GM21619 (cell line): ENCODE results near the gene MUC22.
"Not testable (repeated sequence)": the region's sequence is repeated elsewhere in the genome, so short reads cannot be mapped to it uniquely, and the experiment has no call there.

ENCODE experiments used
- ATAC-seq: cut with Tn5 transposase; IDR thresholded peaks from one replicate; pipeline ENCODE4 v1.9.1; 2021; ENCODE audit not compliant: unreplicated experiment

Gene MUC22

GRCh38 chr6:30997301-30997700 is 13.0 kb upstream of the MUC22 start:
- ATAC-seq: no peak

DNA sequence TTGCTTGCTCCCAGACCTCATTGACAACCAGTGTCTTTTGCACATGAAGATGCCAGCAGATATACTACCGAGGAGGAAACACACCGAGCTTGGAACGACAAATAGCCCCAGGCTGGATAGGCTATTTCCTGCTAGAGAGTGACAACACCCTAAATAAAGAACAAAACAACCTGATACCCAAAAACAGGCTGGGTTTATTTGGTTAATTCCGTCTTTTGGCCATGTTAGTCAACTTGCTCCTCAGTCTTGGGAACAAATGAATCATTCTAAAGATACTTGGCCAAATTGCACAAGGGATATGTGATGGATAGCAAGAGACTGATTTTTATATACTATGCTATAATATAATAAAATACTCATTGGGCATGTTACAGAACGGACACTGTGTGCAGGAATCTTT is 11.5 kb upstream of the MUC22 start:
- ATAC-seq: no peak

- not testable (repeated sequence) for ATAC-seq
Measured at GRCh38 chr6:31000067-31000860, 10.0 kb upstream of the MUC22 start.

DNA sequence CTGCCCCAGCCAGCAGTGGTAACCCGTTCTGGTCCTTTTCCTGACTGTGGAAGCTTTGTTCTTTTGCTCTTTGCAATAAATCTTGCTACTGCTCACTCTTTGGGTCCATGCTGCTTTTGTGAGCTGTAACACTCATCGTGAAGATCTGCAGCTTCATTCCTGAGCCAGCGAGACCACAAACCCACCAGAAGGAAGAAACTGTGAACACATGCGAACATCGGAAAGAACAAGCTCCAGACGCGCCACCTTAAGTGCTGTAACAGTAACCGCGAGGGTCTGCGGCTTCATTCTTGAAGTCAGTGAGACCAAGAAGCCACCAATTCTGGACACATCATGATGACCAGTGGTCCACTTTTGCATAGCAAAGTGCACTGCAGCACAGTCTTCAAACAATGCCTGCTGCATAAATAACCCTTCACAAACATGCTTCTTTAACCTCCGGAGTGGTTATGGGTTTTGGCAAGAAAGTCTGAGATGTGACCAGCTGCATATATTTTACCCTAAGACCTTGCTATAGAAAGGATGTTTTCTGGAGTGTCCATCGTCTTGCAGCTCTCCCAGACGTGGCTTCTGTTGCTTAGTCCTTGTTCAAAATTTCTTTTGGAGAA is 8.9 kb upstream of the MUC22 start:
- ATAC-seq: no peak

- no peak for ATAC-seq
Measured at GRCh38 chr6:31002471-31002870, 7.8 kb upstream of the MUC22 start.

DNA sequence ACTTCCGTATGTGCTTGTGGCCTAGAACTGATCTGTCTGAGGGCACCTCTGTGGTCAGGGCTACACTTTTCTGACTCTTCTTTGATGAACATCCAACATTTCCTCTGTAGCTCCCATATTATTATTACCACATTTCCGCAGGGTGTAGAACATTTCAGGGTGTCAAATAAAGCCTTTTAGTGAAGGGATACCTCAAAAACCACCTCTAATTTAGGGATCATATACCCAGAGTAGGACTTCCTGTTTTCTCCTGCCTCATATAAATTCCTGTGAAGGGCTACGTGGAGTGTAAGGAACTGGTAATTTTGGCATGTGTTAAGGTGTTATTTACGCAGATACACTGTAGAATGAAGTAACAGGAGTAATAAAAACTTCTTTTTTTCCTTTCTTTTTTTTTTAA is 5.5 kb upstream of the MUC22 start:
- no peak for ATAC-seq

GRCh38 chr6:31005249-31006020 is 4.8 kb upstream of the MUC22 start:
- no peak for ATAC-seq

- no peak for ATAC-seq
Measured at GRCh38 chr6:31007694-31008093, 2.6 kb upstream of the MUC22 start.

DNA sequence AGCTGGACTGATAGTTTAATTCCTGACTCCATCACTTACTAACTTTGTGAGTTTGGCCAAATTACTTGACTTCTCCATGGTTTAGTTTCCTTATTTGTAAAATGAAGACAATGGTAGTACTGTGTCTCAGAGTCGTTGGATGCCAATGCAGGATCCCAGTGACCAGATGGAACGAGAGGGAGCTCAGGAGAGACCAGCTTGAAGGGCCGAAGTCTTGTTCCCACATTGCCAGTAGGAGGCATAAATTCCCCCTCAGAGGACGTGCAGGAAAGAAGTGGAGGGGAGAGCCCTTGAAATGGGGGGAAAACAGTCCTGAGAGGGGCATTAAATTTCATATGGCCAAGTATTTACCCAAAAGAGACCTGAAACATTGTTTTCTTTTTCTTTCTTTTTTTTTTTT is 2.1 kb upstream of the MUC22 start:
- ATAC-seq: no peak

DNA sequence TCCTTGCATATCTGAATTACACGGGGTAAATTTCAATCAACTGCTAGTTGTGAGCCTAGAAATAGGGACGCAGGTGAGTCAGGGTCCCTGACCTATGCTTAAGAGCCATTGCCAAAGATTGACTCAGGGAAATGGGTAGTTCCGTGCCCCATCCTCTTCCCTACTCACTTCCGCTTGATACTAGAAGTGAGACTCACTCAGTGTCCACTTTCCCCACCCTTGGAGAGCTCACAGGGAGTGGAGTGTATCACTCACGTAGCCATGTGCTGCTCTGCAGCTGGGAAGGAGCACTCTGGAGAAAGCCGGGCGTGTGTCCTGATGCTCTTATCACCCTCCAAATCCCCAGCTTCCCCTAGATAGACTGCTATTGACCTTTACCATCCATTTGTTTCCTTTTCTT is 543 bp upstream of the MUC22 start:
- no peak for ATAC-seq

GRCh38 chr6:31011153-31011552 is 879 bp downstream of the MUC22 start:
- no peak for ATAC-seq

DNA sequence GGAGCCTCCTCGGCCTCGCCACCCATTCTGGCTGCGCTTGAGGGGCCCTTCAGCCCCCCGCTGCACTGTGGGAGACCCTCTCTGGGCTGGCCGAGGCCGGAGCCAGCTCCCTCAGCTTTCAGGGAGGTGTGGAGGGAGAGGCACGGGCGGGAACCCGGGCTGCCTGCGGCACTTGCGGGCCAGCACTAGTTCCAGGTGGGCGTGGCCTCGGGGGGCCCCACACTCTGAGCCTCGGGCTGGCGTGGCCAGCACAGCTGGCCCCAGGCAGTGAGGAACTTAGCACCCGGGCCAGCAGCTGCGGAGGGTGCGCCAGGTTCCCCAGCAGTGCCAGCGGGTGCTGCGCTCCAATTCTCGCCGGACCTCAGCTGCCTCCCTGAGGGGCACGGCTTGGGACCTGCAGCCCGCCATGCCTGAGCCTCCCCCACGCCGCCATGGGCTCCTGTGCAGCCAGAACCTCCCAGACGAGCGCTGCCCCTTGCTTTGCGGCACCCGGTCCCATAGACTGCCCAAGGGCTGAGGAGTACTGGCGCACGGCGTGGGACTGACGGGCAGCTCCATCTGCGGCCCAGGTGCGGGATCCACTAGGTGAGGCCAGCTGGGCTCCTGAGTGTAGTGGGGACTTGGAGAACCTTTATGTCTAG is 6.5 kb downstream of the MUC22 start:
- no peak for ATAC-seq

- ATAC-seq: not testable (repeated sequence)
Measured at GRCh38 chr6:31017436-31017835, 7.2 kb downstream of the MUC22 start.

DNA sequence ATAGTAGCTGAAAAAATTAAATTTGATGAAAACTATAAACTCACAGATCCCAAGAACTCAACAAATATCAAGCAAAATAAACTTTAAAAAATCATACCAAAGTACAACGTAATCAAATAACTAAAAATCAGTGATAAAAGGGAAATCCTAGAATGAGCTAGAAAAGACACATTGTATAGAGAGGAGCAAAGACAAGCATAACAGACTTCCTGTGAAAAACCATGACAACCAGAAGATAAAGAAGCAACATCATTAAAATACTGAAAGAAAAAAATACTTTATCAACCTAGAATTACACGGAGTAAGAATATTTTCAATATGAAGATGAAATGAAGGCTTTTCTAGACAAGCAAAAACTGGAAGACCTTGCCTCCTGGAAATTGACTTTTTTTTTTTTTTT is 9.8 kb downstream of the MUC22 start:
- no peak for ATAC-seq

DNA sequence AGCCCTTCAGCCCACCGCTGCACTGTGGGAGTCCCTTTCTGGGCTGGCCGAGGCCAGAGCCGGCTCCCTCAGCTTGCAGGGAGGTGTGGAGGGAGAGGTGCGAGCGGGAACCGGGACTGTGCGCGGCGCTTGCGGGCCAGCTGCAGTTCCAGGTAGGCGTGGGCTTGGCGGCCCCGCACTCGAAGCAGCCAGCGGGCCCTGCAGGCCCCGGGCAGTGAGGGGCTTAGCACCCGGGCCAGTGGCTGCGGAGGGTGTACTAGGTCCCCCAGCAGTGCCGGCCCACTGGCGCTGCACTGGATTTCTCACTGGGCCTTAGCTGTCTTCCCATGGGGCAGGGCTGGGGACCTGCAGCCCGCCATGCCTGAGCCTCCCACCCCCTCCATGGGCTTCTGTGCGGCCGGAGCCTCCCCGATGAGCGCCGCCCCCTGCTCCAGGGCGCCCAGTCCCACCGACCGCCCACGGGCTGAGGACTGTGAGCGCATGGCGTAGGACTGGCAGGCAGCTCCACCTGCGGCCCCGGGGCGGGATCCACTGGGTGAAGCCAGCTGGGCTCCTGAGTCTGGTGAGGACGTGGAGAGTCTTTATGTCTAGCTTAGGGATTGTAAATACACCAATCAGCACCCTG is 10.5 kb downstream of the MUC22 start:
- ATAC-seq: not testable (repeated sequence)

GRCh38 chr6:31021705-31022531 is 11.6 kb downstream of the MUC22 start:
- ATAC-seq: not testable (repeated sequence)

DNA sequence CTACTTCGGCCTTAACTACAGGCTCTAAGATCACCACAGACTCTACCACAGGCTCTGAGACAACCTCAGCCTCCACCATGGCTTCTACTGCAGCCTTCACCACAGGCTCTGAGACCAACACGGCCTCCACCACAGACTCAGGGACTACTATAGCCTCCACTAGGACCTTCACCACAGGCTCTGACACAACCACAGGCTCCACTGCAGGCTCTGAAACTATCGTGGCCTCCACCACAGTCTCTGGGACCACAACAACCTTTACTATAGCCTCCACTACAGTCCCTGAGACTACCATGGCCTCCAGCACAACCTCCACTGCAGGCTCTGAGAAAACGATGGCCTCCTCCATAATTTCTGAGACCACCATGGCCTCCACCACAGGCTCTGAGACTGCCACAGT is 15.3 kb downstream of the MUC22 start:
- ATAC-seq: no peak

DNA sequence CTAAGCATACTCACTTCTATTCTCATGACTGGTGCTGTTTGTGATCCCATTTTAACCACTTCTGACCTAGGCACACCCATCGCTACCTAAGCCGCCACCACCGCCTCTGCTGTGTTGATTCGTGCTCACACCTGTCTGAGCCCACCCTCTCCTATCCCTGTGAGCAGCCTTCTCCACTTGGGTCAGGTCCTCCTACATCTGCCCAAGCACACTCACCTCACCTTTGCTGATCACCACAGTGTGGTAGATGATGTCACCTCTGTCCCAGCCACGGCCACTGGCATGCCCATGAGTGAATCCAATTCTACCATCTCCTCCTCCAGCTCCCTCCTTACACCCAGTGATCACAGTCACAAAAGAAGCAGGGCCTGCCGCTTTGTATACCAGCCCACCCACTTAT is 20.8 kb downstream of the MUC22 start:
- no peak for ATAC-seq

DNA sequence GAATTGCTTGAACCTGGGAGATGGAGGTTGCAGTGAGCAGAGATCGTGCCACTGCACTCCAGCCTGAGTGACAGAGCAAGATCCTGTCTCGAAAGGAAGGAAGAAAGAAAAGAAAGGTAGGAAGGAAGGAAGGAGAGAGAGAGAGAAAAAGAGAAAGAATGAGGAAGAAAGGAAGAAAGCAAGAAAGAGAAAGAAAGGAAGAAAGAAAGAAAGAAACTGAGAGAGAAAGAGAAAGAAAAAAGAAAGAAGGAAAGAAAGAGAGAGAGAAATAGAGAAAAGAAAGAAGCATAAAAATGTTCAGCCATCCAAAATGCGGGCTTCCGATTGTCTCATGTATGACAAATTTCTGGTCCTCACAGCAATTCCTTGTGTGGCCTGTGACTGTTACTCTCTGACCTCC is 22.8 kb downstream of the MUC22 start:
- no peak for ATAC-seq

- ATAC-seq: no peak
Measured at GRCh38 chr6:31035862-31036497, 25.7 kb downstream of the MUC22 start.
